ENCODE measurements around the gene EMD.

DNA sequence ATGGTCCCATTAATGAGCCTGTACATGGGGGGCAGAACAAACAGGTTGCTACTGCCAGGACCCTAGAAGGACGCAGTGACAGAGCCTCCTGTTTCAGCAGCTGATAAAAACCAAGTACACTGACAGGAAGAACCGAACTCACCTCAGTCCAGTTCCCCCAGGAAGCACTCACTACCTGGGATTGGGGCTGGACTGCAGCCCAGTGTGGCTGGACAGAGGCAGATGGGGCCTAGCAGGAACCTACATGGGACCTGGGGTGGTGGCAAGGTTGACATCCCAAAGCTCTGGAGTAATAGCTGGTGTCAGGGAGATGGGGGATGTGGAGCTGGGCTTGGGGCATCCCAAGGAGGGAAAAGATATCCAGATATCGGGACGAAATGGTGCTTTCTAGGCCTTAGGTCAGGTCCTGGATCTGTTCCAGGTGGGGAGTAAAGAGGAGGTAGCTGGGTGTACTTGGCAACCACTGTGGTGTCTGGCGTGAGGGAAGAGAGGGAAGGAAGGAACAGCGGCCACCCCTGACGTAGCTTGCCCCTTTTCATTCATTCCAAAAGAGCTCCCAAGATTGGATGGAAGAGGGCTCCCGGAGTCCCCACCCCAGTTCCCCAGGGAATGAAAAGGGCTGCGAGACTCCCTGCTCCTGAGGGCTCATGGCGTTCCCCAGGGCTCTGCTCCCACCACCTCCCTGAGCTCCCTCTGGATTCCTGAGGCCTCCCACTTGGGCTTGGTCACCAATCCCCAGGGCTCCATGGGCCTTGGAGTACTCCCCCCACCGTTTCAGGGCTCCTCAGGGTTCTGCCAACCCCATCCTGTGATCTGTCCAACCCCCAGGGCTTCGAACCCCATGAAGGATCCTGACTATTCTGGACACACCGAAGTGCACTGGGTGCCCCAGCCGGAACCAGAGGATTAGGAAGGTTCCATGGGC, 4.5 kb downstream of the EMD start:
- TF ChIP-seq, protein P1, sequence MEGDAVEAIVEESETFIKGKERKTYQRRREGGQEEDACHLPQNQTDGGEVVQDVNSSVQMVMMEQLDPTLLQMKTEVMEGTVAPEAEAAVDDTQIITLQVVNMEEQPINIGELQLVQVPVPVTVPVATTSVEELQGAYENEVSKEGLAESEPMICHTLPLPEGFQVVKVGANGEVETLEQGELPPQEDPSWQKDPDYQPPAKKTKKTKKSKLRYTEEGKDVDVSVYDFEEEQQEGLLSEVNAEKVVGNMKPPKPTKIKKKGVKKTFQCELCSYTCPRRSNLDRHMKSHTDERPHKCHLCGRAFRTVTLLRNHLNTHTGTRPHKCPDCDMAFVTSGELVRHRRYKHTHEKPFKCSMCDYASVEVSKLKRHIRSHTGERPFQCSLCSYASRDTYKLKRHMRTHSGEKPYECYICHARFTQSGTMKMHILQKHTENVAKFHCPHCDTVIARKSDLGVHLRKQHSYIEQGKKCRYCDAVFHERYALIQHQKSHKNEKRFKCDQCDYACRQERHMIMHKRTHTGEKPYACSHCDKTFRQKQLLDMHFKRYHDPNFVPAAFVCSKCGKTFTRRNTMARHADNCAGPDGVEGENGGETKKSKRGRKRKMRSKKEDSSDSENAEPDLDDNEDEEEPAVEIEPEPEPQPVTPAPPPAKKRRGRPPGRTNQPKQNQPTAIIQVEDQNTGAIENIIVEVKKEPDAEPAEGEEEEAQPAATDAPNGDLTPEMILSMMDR (IDR thresholded peaks at IDR 0.05; ENCODE audit: low read depth, low read length, poor library complexity, severe bottlenecking): no peak
- no peak for TF ChIP-seq EZH2phosphoT487 (IDR thresholded peaks at IDR 0.05; ENCODE audit: borderline replicate concordance, low read length)
